Measurements from ENCODE around the gene LDLR.
"Not testable (repeated sequence)": the region's sequence is repeated elsewhere in the genome, so short reads cannot be mapped to it uniquely, and the experiment has no call there.

LDLR gene

DNA sequence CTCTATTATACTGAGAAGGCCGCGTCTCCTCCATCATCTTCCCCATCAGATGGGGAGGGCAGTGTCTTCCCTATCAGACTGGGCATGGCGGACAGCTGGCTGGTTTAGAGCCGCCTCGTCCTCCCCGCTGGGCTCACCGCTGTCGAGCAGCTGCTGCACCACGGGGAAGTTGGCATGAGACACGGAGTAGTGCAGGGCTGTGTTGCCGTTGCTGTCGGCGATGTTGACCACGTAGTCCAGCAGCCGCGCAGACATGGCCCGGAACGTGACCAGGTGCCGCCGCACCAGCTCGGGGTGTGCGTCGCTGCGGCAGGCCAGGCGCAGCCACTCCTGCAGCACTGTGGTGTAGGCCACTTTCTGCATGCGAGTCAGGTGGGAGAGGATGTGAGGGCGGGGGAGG is 85.1 kb downstream of the LDLR start:
- H3K4me3 Mint-ChIP-seq: no peak overlapping the region
- no peaks in the 10 kb centered on the region for H3K4me1 Mint-ChIP-seq (ENCODE audit: low read depth)
- H3K27me3 Mint-ChIP-seq: no peaks in the 10 kb centered on the region
- H3K36me3 Mint-ChIP-seq (ENCODE audit: low read depth): no peaks in the 10 kb centered on the region
- DNase-seq: no peak
- no peaks in the 10 kb centered on the region for H3K9me3 Mint-ChIP-seq
- no peak overlapping the region for H3K27ac Mint-ChIP-seq

DNA sequence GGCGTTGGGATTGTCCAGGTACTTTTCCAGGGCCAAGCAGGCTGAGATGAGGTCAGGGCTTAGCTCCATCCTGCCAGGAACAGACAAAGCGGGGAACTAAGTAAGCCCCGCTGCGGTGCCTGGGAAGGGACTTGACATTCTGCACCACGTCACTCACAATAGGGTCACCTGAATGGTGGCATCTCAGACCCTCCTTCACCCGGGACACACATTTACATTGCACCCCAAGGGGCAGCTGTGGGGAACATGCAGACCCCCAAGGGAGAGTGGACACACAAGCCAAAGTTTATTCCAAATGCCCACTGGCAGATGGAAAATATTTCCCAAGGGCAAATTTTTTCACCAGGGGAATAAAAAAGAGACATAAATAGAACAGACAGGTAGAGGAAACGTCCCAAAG is 86.7 kb downstream of the LDLR start:
- H3K27ac Mint-ChIP-seq: no peak overlapping the region
- no peak overlapping the region for H3K4me3 Mint-ChIP-seq
- H3K9me3 Mint-ChIP-seq: no peaks in the 10 kb centered on the region
- peaks cover 6% of the 10 kb centered on the region for H3K4me1 Mint-ChIP-seq (ENCODE audit: low read depth)
- H3K36me3 Mint-ChIP-seq (ENCODE audit: low read depth): no peaks in the 10 kb centered on the region
- H3K27me3 Mint-ChIP-seq: no peaks in the 10 kb centered on the region
- DNase-seq: no peak

DNA sequence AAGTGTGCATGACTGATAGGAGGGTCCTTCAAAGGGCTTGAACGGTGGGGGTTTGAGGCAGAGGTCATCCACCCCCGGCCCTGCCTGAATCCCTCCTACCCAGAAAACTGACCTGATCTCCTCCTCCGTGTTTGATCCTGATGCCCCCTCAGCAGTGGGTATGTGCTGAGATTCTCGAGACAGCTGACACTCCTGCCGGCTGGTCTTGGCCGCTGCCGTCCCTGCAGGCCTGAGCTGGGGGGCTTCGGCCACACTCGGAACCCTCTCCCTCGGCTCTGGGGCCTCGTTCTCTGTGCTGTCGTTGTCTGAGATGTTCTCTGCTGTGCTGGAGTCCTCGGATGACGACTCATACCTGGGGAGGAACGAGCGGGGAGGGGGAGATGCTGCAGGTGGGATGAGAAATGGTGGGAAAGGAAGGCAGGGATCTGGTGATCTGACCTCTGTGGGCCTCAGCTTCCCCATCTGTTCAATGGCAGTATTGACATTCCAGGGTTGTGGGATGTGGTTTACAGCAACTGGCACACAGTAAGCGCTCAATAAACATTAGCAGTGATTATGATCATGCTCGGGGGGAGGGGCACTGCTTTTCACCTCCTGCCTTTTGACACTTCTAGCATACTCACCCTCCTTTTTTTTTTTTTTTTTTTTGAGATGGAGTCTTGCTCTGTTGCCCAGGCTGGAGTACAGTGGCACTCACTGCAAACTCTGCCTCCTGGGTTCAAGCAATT is 87.4 kb downstream of the LDLR start:
- H3K4me3 Mint-ChIP-seq: no peak overlapping the region
- DNase-seq: no peak
- H3K9me3 Mint-ChIP-seq: no peaks in the 10 kb centered on the region
- no peak overlapping the region for H3K27ac Mint-ChIP-seq
- H3K36me3 Mint-ChIP-seq (ENCODE audit: low read depth): no peaks in the 10 kb centered on the region
- no peaks in the 10 kb centered on the region for H3K27me3 Mint-ChIP-seq
- H3K4me1 Mint-ChIP-seq (ENCODE audit: low read depth): peaks cover 6% of the 10 kb centered on the region

DNA sequence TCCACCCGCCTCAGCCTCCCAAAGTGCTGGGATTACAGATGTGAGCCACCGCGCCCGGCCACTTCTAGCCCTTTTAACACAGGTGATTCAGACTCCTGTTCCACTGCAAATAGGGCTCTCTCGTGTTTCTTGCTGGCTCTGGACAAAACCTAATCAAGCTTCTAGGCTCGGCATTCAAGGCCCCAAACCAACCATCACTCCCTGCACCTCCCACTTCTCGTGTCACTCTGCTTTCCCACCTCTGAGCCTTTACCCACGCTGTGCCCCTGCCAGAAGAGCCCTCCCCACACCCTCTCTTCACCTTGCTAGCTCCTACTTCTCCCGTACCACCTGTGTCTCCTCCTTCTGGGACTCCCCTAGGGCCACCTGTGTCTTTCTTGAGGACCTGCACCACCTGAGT is 88.3 kb downstream of the LDLR start:
- no peak for DNase-seq
- Mint-ChIP-seq H3K4me3 (no peak overlapping the region), H3K4me1 (ENCODE audit: low read depth) (peaks cover 6% of the 10 kb centered on the region), H3K9me3 (no peaks in the 10 kb centered on the region), H3K36me3 (ENCODE audit: low read depth) (no peaks in the 10 kb centered on the region), H3K27me3 (no peaks in the 10 kb centered on the region), H3K27ac (no peak overlapping the region)

DNA sequence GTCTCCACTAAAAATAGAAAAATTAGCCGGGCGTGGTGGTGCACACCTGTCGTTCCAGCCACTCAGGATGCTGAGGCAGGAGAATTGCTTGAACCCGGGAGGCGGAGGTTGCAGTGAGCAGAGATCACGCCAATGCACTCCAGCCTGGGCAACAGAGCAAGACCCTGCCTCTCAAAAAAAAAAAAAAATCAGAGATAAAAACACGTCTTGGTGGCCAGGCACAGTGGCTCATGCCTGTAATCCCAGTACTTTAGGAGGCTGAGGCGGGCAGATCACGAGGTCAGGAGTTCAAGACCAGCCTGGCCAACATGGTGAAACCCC is 89.8 kb downstream of the LDLR start:
- not testable (repeated sequence) for H3K36me3 Mint-ChIP-seq (ENCODE audit: low read depth); H3K27me3 Mint-ChIP-seq; DNase-seq; H3K4me1 Mint-ChIP-seq (ENCODE audit: low read depth); H3K4me3 Mint-ChIP-seq; H3K27ac Mint-ChIP-seq; H3K9me3 Mint-ChIP-seq

DNA sequence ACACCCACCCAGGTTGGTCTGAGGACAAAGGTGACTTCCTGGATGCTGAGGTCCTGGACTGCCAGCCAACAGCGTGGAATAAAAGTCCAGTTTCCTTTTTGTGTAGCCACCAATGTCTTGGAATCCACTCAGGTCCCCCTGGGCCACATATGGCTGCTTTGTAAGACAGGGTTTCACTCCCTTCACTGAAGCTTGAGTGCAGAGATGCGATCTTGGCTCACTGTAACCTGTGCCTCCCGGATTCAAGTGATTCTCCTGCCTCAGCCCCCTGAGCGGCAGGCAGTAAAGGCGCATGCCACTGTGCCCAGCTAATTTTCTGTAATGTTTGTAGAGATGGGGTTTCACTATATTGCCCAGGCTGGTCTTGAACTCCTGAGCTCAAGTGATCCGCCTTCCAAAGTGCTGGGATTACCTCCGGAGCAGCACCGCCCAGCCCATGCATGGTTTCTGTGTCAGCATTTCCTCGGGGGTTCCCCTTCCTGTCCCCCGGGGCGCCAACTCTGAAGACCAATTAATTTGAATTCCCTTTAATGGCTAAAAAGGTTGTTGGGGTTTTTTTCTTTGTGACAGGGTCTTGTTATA is 90.5 kb downstream of the LDLR start:
- no peak overlapping the region for H3K4me3 Mint-ChIP-seq

DNA sequence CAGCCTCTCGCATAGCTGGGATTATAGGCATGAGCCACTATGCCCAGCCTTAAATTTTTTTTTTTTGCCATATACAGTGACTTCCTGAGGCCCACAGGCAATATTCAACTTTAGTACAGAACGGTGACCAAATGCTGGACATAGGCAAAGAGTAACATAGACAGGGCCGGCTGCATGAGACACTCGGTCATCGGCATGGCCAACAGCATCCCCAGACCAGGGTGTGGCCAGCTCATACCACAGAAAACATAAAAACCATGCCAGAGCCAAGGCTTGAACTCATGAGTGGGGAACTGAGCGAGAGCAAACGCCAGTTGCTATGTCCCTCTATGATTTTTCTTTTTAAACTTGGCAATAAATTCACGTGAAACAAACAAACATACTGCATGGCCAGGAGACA is 91.1 kb downstream of the LDLR start:
- no peaks in the 10 kb centered on the region for H3K9me3 Mint-ChIP-seq
- no peak for DNase-seq
- no peak overlapping the region for H3K4me3 Mint-ChIP-seq
- H3K27ac Mint-ChIP-seq: no peak overlapping the region
- no peaks in the 10 kb centered on the region for H3K27me3 Mint-ChIP-seq
- H3K36me3 Mint-ChIP-seq (ENCODE audit: low read depth): no peaks in the 10 kb centered on the region
- H3K4me1 Mint-ChIP-seq (ENCODE audit: low read depth): peaks cover 6% of the 10 kb centered on the region

More for the DNA sequence above, 90.5 kb downstream of the LDLR start:
- no peak for DNase-seq
- peaks cover 6% of the 10 kb centered on the region for H3K4me1 Mint-ChIP-seq (ENCODE audit: low read depth)
- no peak overlapping the region for H3K27ac Mint-ChIP-seq
- H3K27me3 Mint-ChIP-seq: no peaks in the 10 kb centered on the region
- H3K36me3 Mint-ChIP-seq (ENCODE audit: low read depth): no peaks in the 10 kb centered on the region
- H3K9me3 Mint-ChIP-seq: no peaks in the 10 kb centered on the region

DNA sequence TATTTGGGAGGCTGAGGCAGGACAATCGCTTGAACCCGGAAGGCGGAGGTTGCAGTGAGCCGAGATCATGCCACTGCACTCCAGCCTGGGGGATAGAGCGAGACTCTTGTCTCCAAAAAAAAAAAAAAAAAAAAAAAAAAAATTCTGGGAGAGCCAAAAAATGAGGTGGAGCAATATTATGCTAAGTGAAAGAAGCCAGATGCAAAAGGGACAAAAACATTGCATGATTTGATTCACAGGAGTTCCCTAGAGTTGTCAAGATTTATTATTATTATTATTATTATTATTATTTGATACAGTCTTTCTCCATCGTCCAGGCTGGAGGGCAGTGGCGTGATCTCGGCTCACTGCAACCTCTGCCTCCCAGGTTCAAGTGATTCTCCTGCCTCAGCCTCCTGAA is 91.7 kb downstream of the LDLR start:
- H3K36me3 Mint-ChIP-seq (ENCODE audit: low read depth); H3K27ac Mint-ChIP-seq; H3K27me3 Mint-ChIP-seq: not testable (repeated sequence)

DNA sequence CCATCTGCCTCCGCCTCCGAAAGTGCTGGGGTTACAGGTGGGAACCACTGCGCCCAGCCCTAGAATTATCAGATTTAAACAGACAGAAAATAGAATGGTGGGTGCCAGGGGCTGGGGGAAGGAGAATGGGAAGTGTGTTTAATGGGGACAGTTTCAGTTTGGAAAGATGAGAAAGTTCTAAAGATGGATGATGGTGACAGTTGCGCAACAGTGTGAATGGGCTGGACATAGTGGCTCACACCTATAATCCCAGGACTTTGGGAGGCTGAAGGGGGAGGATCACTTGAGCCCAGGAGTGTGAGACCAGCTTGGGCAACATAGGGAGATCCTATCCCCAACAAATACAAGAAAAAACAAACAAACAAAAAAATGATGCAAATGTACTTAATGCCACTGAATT is 92.2 kb downstream of the LDLR start:
- no peaks in the 10 kb centered on the region for H3K9me3 Mint-ChIP-seq
- H3K27ac Mint-ChIP-seq: no peak overlapping the region
- H3K27me3 Mint-ChIP-seq: no peaks in the 10 kb centered on the region

More for the DNA sequence above, 91.7 kb downstream of the LDLR start:
- not testable (repeated sequence) for H3K9me3 Mint-ChIP-seq; H3K4me3 Mint-ChIP-seq; DNase-seq; H3K4me1 Mint-ChIP-seq (ENCODE audit: low read depth)

More for the DNA sequence above, 92.2 kb downstream of the LDLR start:
- Mint-ChIP-seq H3K4me1 (ENCODE audit: low read depth) (peaks cover 6% of the 10 kb centered on the region), H3K4me3 (no peak overlapping the region), H3K36me3 (ENCODE audit: low read depth) (no peaks in the 10 kb centered on the region)
- DNase-seq: no peak
